ENCODE results near the gene SNED1. TPM values are rescaled to one million over a fixed set of nuclear protein-coding genes. Genes with fewer than 3 reads are reported as not detected.

SNED1 gene
- total and polyA plus RNA-seq, 9 of the 15 experiments (the other 6 are each of a cell fraction or from before 2014, with no cell fraction given) = 0.03 to 0.07 (median 0.05) TPM; not detected in 5

- H3K9me3 ChIP-seq (replicated peaks; ENCODE audit: control insufficient read depth, insufficient read depth, low read depth, low read length) = no peaks in the 10 kb centered on the region
- H4K20me1 ChIP-seq (replicated peaks; ENCODE audit: control insufficient read depth, insufficient read depth, low read length) = no peaks in the 10 kb centered on the region
- H3K9me1 ChIP-seq (ENCODE audit: control insufficient read depth, insufficient read depth, low read length) = no peaks in the 10 kb centered on the region
- H3K79me2 ChIP-seq (ENCODE audit: control insufficient read depth, insufficient read depth, low read length) = no peaks in the 10 kb centered on the region
- 12% methylated on average over 11 of the region's 32 CpGs for WGBS (ENCODE audit: insufficient coverage, low coverage, missing lambda C conversion rate)
- no peak overlapping the region for H3K4me2 ChIP-seq (ENCODE audit: insufficient read depth, low read length)
- intact Hi-C loops (cut with micrococcal nuclease) (no loop called here), in situ Hi-C loops (cut with MboI) (no loop called here)
- no TSS peak for BruUV-seq (replicated peaks)
- H3K4me3 ChIP-seq = no peak overlapping the region
- no peak overlapping the region for H3K9ac ChIP-seq (ENCODE audit: insufficient read depth in 1 of 2, low read depth in 2 of 2, low read length in 2 of 2)
- H3K4me1 ChIP-seq (replicated peaks in 1 of 2; ENCODE audit: control insufficient read depth in 2 of 2, insufficient read depth in 2 of 2, low read length in 2 of 2) = peaks cover 0 to 9% of the 10 kb centered on the region in 2 experiments; a peak in 1 of 5 replicates
- no peak for ATAC-seq
- DNase-seq (ENCODE audit: extremely low read depth in 1 of 4, low spot score in 3 of 4) = no peak
- no peak overlapping the region for H2AFZ ChIP-seq (ENCODE audit: low read depth, low read length)
- FAIRE-seq = no peak
- no peaks in the 10 kb centered on the region for H3K36me3 ChIP-seq (ENCODE audit: control insufficient read depth, insufficient read depth, low read length)
- H3K27me3 ChIP-seq (ENCODE audit: control insufficient read depth in 2 of 2, insufficient read depth in 2 of 2, low read length in 2 of 2) = peaks cover 3 to 29% of the 10 kb centered on the region in 2 experiments; a peak in 3 of 5 replicates
- ChIA-PET POLR2A (no interaction called here), CTCF (ENCODE audit: low intra/inter-chr PET ratio) (no interaction called here)
- TF ChIP-seq BRCA1 (IDR thresholded peaks at IDR 0.05) (no peak), BRCA1 (CRISPR knock-in tag; IDR thresholded peaks at IDR 0.05) (no peak), JUN (IDR thresholded peaks at IDR 0.05; ENCODE audit: borderline replicate concordance, low read depth, low read length) (no peak), JUN (CRISPR knock-in tag; IDR thresholded peaks at IDR 0.05; ENCODE audit: borderline replicate concordance) (no peak), HNRNPL (IDR thresholded peaks at IDR 0.05; ENCODE audit: low read depth, low read length) (no peak), ZNF586 (CRISPR knock-in tag; conservative IDR thresholded peaks at IDR 0.05) (no peak)
- H3K27ac ChIP-seq (ENCODE audit: extremely low read depth, low read depth, low read length) = no peak overlapping the region
These were observed 31.3 kb upstream of the SNED1 start for GRCh38 chr2:240966906-240967680.
